ENCODE data around the gene SYPL1. TPM values are rescaled to one million over a fixed set of nuclear protein-coding genes. Genes with fewer than 3 reads are reported as not detected.

Gene SYPL1
- total and polyA plus RNA-seq, 9 of the 15 experiments (the other 6 are each of a cell fraction or from before 2014, with no cell fraction given) = 23.8 to 214 (median 70.2) TPM

GRCh38 chr7:106111655-106112117 is 426 bp downstream of the SYPL1 start (continued):
- TF ChIP-seq, protein P1, sequence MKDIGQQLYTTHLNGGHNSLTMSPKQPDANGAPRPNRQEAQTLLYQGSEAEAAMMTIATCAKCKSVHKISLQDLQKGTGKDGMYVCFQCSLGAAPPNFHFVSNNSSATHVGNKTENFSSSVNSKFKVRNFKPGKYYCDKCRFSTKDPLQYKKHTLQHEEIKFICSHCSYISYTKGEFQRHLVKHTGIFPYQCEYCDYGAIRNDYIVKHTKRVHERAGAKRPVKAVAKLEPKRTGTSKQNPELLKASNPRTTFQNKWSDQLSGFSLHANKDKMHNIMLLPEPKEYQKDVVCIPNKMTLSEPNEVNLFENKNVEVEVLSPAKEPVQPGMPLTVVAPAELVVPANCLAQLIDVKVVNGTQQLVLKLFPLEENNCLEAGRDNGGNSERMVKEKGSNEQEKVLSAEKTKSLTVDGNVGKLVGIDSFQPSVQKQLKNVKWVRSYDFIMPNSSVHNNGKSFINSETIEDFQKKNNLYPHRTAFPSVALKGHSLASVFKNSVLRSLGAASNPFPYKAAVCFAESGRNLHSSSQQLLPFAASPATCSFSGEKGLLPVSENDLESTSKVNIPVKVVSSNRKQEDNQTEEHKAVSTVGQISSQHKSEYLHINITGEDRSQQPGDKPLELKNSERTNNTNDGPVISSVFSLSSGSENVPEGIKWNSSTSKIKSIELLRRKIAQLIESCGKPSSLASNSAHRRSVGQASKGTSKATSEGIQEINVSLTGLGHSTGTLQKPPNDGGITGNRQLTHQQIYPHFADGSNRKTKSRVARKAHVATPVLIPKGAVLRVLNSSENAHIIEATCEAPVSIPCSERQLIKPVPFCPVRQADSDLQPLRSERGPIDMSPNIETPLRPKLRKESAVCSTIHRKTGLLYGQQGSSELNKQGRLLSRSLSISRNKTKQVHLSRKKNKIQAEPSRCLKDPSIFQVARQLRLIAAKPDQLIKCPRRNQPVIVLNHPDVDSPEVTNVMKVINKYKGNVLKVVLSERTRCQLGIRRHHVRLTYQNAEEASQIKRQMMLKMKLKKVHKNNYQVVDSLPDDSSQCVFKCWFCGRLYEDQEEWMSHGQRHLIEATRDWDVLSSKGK (CRISPR knock-in tag; IDR thresholded peaks at IDR 0.05) = no peak
- TF ChIP-seq ZNF232 (CRISPR knock-in tag; IDR thresholded peaks at IDR 0.05) (0 out of 2 replicates have a peak, but pooled peaks have one; percentile 9), ETV1 (tag; conservative IDR thresholded peaks at IDR 0.05; ENCODE audit: low read depth) (peak; percentile 69), POLR2A (conservative IDR thresholded peaks at IDR 0.05) (peak; percentile 11; the same call in 1 of the 2 replicates), NR3C1 (CRISPR knock-in tag; IDR thresholded peaks at IDR 0.05) (0 out of 2 replicates have a peak, but pooled peaks have one; percentile 63), SLC30A9 (CRISPR knock-in tag; IDR thresholded peaks at IDR 0.05) (no peak), MTA2 (IDR thresholded peaks at IDR 0.05; ENCODE audit: low read depth) (0 out of 2 replicates have a peak, but pooled peaks have one; percentile 16), MTA1 (IDR thresholded peaks at IDR 0.05; ENCODE audit: borderline replicate concordance) (peak; percentile 50; the same call in 1 of the 2 replicates), ZKSCAN8 (CRISPR knock-in tag; IDR thresholded peaks at IDR 0.05) (no peak), COPS2 (conservative IDR thresholded peaks at IDR 0.05) (no peak), NFE2 (IDR thresholded peaks at IDR 0.05; ENCODE audit: low read depth) (no peak), ZNF444 (CRISPR knock-in tag; IDR thresholded peaks at IDR 0.05) (no peak), ZNF75A (CRISPR knock-in tag; IDR thresholded peaks at IDR 0.05) (0 out of 2 replicates have a peak, but pooled peaks have one; percentile 36), GMEB1 (CRISPR knock-in tag; IDR thresholded peaks at IDR 0.05) (peak; percentile 59; the same call in 1 of the 2 replicates), XRCC4 (IDR thresholded peaks at IDR 0.05; ENCODE audit: extremely low read depth, insufficient read depth, insufficient read length) (no peak), OTX1 (CRISPR knock-in tag; IDR thresholded peaks at IDR 0.05) (no peak), CLOCK (CRISPR knock-in tag; IDR thresholded peaks at IDR 0.05; ENCODE audit: borderline replicate concordance) (peak; percentile 68; the same call in 1 of the 2 replicates)
- TF ChIP-seq, protein P2, sequence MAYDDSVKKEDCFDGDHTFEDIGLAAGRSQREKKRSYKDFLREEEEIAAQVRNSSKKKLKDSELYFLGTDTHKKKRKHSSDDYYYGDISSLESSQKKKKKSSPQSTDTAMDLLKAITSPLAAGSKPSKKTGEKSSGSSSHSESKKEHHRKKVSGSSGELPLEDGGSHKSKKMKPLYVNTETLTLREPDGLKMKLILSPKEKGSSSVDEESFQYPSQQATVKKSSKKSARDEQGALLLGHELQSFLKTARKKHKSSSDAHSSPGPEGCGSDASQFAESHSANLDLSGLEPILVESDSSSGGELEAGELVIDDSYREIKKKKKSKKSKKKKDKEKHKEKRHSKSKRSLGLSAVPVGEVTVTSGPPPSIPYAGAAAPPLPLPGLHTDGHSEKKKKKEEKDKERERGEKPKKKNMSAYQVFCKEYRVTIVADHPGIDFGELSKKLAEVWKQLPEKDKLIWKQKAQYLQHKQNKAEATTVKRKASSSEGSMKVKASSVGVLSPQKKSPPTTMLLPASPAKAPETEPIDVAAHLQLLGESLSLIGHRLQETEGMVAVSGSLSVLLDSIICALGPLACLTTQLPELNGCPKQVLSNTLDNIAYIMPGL (CRISPR knock-in tag; IDR thresholded peaks at IDR 0.05) = peak; percentile 90

Measured in K562 (cell line).